Keratinocyte (primary cell): ENCODE data around the gene FUZ.

Experiments
- CTCF ChIP-seq, 3 experiments: IDR thresholded peaks in 1 of 3; conservative IDR thresholded peaks in 1 of 3; optimal IDR thresholded peaks in 1 of 3; 2 replicates in 2 of 3; 3 replicates in 1 of 3; pipeline versions ENCODE3 to v1.5.1; 2011; ENCODE audit warnings: low read length in 3 of 3, mild to moderate bottlenecking in 3 of 3, moderate library complexity in 2 of 3, control low read depth in 1 of 3, inconsistent platforms in 1 of 3; ENCODE audit not compliant: insufficient read depth in 2 of 3; ENCODE audit errors: extremely low read depth in 1 of 3
- EZH2 ChIP-seq: IDR thresholded peaks from one replicate; pipeline ENCODE4 v1.6.1; 2012; ENCODE audit warnings: inconsistent platforms, mild to moderate bottlenecking, low read length, moderate library complexity

- TF ChIP-seq CTCF (optimal IDR thresholded peaks at IDR 0.05 in 1 of 3, IDR thresholded peaks at IDR 0.05 in 1 of 3, conservative IDR thresholded peaks at IDR 0.05 in 1 of 3; ENCODE audit: extremely low read depth in 1 of 3, insufficient read depth in 2 of 3, low read length in 3 of 3), result no peak
- TF ChIP-seq EZH2, result no peak
Measured at GRCh38 chr19:49812452-49812996, 568 bp downstream of the FUZ start.
